Stimulated activated CD8-positive, alpha-beta memory T cell treated with anti-CD3 and anti-CD28 coated beads, Interleukin-7, amount 100 ng/mL, for 4 hours (primary cell): ENCODE measurements around the gene CACNA2D1.
"Not testable (repeated sequence)": the region's sequence is repeated elsewhere in the genome, so short reads cannot be mapped to it uniquely, and the experiment has no call there.

Experiments
- DNase-seq, 2 donors: peaks; one replicate each; pipeline ENCODE4 v3.0.0-alpha.2; 2020; ENCODE audit warnings: low read depth in 2 of 2

CACNA2D1 gene

DNA sequence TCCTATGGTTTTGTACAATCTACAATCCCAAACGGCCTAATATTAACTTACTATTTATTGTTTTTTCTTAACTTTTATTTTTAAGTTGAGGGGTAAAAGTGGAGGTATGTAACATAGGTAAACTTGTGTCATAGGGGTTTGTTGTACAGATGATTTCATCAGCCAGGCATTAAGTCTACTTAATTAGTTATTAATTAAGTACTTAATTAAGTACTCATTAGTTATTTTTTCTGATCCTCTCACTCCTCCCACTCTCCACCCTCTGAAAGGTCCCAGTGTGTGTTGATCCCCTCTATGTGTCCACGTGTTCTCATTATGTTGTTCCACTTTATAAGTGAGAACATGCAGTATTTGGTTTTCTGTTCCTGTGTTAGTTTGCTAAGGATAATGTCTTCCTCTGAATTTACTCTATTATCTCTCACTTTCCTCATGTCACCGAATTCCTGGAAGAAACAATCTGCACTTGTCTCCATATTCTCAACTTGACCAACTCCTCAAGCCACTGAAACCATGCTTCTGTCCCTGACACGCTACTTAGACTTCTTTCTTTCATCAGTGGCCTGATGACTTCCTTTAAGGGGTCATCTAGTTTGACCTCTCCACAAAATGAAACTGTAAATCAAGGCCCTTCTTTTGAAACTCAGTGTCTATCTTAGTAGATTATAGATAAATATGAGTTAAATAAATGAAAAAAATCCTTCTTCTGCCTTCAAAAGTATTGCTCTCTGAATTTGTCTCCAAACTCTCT lies 9.1 kb downstream of the CACNA2D1 start:
- DNase-seq, result no peak

DNA sequence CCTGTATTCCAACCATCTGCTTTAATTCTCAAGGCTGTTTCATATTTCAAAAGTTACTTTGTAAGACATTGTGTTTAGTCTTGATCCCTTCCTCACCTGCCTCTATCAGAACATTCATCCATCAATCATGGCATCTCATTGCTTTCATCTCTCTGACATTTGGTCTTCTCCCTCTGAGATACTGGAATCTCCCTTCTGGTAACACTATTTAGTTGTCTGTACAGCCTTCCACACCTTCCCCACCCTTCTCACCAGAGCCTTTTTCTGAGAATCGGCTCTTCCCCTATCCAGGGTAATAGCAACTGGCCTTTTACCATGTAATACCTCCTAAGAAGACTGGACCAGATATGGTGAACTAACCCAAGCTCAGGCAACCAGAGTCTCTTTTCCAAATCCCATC lies 10.1 kb downstream of the CACNA2D1 start:
- no peak for DNase-seq

DNA sequence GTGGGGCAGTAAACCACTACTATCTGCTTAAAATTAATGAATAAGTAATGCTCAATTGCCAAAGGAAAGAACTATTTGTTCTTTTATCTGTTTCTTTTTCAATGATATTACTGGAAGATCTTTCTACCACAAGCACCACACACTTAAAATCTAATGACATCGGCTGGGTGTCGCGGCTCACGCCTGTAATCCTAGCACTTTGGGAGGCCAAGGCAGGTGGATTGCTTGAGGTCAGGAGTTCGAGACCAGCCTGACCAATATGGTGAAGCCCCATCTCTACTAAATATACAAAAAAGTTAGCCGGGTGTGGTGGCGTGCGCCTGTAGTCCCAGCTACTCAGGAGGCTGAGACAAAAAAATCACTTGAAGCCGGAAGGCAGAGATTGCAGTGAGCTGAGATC lies 10.8 kb downstream of the CACNA2D1 start:
- not testable (repeated sequence) for DNase-seq

DNA sequence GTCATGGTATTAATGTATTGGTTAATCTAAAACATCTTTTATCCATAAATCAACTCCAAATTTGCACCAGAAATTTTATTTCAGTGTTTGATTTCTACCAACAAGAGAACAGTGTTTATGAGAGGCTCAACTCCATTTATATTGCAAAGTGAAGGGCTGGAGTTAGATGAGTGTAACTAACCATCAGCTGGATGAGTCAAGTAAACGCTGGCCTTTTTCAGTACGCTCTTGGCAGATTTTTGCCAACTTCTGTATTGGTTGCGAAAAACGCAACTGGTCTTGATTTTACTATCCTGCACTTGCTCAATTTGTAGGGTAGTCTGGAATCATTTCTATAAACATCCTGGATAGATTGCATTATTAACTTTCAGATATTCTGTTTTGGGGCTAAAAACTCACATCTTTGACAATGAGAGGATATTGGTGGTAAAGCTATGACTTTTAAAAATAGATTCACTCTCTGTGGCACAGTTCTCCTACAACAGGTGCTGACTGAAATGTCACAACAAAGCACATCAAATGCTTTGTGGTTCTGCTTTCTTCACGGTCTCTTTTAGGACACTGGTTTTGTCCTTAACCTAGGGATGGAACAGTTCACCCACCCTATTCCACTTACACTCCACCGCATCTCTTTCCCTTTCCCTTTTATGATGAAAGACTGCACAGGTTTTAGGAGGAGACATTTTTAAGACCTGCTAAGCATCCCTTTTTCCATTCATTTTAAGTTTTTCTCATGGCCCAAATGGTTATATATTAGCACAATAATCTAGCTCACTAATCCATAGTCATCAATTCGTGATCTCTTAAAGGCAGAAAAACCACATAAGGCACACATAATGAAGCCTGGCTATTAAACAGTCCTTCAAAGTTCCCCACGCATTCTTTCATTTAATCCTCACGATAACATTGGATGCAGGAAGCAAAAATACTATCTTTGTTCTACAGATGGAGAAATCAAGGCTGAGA lies 12.8 kb downstream of the CACNA2D1 start:
- no peak for DNase-seq

DNA sequence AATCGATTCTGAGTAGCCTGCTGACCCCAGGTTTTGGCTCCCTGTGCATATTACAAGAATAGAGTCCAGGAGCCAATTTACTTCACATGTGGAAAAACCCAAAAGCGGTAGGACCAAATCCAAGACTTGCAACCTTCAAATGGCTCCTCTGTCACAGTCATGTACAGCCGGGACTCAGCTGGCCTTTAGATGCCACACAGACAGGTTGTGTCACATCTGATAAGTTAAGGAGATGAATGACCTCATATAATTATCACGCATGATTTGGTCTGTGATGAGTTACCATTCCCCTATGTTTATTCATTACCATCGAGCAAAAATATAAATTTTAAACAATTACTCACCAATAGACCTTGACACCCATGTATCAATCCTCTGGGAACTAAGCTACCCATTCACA lies 14.2 kb downstream of the CACNA2D1 start:
- DNase-seq, result no peak

DNA sequence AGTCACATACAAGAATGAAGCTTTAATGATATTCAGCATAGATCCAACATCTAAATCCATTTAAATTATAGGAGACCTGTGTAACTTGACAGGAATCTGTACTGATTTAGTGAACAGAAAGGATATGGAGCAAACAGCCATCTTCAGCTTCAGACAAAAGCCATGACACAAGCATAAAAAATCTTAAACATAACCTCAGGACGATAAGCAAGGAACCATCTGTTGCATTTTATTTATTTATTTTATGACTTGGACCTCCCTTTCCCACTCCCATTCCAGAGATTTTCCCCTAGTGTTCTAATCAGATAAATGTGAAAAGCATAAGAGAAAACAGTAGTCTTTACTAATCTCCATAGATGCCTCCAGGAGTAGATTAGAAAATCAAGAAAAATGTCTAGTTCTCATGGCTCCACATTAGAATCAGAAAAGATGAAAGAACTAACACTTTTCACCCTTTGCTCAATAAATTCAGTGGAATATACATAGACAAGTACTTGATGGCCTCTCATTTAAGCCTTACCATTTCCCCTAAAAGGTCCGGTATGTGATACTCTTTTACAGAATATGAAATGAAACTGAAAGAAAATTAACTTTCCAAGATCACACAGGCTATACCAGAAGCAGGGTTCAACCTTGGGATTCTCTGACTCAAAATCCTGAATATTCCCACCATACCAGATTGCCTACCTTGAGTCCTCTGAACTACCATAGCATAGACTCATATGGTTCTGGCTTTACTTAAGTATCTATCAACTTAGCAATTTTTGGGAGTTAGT lies 15.2 kb downstream of the CACNA2D1 start:
- no peak for DNase-seq

DNA sequence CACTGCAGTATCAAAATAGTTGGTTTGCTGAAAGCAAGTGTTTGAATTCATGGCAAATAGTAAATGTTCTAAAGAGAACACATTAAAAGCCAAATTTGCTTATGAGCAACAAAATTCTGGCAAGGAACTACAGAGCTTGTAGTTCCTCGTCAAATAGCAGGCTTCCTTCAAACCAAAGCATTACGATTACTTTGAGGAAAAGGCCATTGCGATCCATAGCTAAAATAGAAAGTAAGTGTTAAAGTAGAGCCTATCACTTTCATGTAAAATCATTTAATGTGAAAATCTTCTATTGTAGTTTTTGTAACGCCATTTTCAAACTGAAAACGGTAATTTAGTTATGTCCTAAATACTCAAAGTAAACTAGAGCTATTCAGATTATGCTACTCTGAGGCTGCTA lies 20.1 kb downstream of the CACNA2D1 start:
- no peak for DNase-seq

DNA sequence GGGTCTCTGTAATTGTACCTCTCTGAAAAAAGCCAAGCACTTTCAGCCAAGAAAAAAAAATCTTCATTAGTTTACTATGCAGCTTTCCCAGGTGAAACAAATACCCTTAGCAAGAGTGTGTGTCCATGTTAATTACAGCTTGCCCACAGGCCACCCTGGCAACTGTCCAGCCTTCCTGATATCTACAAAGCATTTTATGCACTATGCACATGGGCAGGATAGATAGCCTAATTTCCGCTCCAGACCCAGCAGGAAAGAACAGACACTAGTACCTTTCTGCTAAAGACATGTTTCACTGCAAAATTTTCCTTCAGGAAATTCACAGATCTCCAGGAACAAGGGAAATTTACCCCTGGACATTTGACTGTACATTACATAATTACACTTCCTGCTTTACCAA lies 24.4 kb downstream of the CACNA2D1 start:
- no peak for DNase-seq

DNA sequence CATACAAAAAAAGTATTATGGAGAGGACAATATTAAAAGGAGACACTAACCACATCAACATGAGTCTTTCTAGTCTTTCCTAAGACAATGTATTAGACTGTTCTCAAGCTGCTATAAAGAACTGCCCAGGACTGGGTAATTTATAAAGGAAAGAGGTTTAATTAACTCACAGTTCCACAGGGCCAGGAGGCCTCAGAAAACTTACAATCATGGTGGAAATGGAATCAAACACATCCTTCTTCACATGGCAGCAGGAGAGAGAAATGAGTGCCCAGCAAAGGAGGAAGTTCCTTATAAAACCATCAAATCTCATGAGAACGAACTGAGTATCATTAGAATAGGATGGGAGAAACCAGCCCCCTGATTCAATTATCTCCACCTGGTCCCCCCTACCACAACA lies 25.7 kb downstream of the CACNA2D1 start:
- no peak for DNase-seq

DNA sequence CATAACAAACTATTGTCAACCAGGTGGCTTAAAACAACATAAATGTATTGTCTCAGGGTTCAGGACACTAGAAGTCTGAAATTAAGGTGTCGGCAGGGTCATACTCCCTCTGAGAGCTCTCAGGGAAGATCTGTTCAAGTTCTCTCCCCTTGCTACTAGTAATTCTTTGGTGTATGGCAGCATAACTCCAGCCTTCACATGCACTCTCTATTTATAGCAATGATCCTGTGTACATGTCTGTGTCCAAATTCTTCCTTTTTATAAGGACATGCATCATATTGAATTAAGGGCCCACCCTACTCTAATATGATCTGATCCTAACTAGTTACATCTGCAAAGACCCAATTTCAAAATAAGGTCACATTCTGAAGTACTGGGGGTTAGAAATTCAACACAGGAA lies 27.2 kb downstream of the CACNA2D1 start:
- no peak for DNase-seq

DNA sequence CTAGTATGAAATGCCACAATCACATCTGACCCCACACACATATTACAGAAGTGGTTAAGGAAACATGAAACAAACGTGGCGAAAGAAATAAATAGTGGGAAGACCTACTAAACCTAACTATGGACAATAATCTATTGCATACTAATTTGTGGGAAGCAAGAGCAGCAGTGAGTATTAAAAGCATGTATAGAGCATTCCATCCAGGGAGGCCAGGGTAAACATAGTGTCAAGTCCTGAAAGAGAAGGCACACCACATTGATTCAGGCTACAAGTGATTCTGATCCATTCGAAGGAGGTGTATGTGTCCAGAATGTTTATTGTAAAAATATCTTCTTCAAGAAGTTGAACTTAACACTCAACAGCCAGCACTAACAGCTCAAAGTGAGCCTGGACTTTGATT lies 29.2 kb downstream of the CACNA2D1 start:
- DNase-seq, result no peak

DNA sequence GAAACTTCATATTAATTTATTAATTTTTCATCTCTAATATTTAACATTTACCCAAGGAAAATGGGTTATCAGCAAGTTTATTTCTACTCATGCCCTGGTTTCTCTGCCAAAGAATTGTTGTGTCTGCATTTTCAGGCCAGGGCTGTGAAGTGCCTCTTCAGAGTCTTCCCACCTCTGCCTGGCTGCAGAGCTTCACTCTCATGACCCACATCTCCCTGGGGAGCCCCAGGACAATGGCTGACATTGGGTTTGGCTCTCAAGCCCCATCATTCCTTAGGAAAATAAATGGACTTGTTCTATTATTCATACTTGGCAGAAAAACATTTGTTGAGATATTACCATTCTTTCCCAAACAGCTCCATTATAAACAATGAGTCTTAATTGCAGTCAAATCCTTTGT lies 30.3 kb downstream of the CACNA2D1 start:
- no peak for DNase-seq

DNA sequence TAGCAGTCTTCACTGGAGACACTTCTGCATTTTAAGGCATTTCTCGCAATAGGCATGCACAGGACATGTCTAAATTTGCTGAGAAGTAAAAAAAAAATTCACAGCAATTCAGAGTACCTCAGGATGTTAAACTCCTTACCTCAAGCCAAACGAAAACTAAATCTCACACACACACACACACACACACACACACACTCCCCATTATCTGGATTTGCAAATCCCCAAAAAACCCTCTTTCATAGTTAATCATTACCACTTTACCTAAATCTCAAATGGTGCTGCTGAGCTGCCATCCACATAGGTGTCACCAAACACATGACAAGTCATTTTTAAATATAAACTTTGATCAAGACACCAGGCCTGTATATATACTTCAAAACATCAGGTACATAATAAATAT lies 31.8 kb downstream of the CACNA2D1 start:
- DNase-seq, result no peak

DNA sequence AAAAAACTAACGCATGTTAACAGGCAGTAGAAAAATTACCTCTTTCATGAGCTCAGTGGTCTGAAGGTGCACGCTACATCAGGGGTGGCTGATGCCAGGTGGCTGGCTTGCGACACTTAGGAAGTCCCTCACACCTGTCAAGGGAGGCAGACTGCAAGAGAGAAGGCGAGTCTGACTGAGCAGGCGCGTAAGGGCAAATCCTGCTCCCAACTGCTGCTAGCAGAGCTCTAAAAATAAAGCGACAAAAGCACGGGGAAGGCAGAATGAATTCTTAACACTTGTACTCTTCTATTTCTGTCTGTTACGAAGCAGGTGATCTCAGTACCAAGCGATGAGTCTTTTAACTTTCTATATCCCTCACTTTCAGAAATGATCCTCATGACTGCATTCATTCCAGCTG lies 33.1 kb downstream of the CACNA2D1 start:
- DNase-seq, result no peak

DNA sequence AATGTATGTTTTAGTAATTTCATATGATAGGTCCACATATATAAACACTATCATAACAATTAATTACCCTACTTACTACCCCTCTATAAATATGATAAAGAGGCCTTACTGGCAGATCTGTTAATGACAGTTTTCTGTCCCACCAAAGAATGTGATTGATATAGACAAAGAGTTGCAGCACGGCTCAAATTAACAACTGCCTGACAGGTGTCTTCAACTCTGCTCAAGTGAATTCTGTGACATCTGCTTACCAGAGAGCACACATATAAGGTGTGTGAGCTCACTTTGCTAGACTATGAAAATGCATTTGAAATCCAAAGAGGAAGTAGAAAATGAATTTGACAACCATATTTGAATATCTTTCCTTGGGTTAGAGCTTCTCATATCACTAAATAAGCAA lies 36.6 kb downstream of the CACNA2D1 start:
- DNase-seq, result no peak

DNA sequence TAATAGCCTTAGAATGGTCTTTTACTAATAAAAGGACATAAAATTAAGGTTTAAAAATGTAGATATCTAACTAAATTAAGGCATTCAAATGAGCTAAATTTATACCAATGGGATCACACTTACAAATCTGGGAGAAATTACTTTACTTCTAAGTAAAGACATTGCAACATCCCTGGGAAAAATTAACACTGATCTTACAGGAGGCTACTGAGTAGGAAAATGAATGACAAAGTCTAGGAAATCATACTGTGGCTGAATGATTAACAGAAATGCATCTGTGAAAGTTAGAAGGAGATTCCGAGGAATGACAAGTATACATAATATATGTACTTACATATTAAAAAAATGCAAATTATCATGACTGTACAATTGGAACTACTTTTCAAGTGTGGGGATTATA lies 38.3 kb downstream of the CACNA2D1 start:
- DNase-seq, result no peak

DNA sequence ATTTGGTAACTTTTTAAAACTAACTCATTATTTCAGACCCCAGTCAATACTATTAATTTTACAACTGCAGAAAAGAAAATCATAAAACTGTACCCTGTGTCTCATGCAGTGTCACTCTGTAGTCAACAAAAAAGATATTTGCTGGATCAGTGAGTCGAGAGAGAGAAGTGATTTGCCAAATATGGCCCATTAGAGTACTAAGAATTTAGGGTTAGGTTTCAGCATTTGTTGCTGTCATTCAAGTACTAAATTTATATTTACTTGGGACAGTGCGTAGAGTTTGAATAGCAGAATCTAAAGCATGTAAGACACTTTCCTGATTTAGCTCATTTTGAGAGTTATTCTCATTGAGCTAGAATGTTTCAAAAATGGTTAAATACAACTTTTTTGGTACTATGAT lies 38.9 kb downstream of the CACNA2D1 start:
- DNase-seq, result no peak

DNA sequence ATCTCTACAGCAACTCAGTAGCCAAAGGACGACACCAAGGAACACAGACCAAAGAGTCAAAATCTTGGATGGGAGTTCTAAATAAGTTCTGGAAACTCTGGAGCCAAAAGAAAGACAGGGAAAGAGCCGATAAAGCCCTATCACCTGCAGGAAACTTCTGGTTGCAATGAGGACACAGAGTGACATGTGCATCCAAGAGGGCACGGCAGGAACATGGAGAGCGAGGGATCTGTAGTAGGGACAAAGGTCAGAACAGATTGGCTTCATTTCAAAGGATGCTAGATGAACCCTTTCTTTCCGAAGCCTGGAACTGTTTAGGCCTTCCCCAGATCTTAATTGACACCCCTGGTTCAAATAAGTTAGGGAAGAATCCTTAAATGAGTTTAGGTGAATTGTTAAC lies 39.5 kb downstream of the CACNA2D1 start:
- no peak for DNase-seq

DNA sequence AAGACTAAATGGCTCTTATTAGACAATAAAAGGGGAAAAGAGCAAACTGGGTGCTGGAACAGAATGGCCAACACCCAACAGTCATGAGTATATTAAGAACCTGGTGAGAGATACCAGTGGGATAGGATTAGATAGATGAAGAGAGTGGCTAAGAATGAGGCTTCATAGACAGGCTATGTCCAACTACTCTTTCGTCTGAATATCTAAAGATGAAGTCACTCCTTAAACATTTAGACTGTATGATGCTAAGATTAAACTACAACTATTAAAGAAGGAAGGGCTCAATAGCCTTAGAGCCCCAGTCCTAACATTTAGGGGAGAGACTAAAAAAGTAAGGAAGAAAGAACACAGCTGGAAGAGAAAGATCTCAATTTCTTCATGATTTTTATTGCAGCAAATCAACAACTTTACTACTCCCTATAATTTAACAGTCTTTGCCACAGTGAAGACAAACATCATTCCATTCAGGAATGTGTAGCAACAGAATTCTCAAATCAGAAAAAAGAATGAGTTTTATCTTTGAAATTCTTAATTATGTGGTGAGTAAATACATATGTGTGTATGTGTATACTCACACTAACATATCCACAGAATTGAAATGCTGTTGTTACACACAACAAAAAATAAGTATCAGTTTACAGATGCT lies 45.6 kb downstream of the CACNA2D1 start:
- no peak for DNase-seq

DNA sequence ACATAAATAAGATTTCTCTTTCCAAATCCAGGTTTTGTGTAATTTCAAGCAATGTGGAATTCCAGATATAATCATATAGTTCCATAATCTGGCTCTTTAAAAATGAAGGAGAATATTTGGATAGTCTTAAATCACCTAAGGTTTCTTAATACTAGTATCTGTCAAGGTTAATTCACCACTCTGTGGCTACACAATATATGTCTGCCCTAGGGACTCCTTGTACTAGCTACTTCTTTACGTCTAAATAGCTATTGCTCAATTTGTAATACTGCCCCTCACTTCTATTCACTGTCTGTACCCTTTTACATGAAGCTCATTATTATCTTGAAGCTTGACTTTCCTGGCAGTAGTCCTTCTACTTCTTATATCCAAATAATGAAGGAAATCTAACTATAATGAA lies 47.2 kb downstream of the CACNA2D1 start:
- no peak for DNase-seq

DNA sequence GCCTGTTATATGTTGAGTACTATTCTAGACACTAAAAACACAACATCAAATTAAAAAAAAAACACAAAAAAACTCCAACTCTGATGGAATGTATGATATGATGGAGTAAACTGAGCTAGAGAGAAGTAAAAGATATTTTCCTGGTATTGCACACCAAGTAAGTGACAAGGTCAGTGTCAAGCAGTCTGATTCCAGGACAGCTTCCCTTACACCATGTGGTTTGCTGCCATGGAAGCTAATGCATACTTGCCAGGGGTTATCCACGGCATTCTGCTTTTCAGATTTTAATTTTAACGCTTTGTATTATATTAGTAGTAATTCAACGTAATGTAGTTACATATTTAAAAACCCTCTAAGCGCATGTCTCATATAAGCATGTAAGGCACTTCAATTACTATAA lies 48.4 kb downstream of the CACNA2D1 start:
- DNase-seq, result no peak

DNA sequence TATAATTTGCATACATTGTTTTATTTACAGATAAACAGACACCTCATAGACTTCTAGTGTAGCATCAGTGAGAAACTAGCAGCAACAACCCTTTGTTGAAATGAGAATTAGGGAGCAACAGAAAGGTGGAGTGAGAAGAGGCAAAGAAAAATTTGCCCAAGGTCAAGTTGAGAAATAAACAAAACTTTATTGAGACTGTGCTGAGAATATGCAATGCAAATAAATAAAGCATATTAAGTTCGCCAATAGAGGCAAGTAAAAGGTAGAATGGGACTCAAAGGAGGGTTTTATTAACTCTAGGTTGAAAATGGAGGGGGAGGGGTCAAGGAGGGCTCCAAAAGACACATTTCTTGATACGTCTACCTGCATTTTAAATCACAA lies 49.7 kb downstream of the CACNA2D1 start:
- DNase-seq, result no peak
